ENCODE measurements around the gene MARCHF9. TPM values are rescaled to one million over a fixed set of nuclear protein-coding genes. Genes with fewer than 3 reads are reported as not detected.
A peak's percentile ranks its signal among the peaks of the same experiment; 100 is the strongest.
"Not testable (repeated sequence)": the region's sequence is repeated elsewhere in the genome, so short reads cannot be mapped to it uniquely, and the experiment has no call there.

Gene MARCHF9
- total and polyA plus RNA-seq, 2 donors (not counting 1 experiment from before 2014, with no cell fraction given), result 3.8 to 4.8 TPM

DNA sequence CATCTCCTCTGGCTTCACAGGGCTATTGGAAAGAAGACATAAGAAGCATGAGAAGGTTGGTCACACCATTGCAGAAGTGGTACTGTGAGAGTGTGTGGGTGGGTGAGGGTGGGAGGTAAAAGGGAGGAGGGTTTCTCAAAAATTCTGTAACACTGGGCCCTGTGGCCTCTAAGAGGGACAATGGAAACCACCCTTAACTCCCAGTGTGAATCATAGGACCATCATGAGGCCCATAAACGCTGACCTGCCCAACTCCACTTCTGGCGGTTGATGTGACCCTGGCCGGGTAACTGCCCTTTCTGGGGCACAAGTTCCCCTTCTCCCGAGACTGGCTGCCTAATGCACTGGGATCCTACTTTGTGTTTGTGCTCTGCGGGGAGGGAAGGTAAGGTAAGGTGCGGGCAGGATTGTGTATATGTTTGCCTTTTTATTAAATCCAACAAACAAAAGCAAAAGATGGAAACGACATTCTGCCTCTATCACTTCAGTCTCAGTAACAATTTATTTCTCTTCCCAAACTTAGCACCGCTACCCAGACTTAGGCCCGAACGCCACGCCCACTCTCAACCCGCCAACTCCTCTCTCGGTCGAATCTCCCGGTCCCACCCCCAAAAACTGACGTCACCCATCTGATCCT lies 16.5 kb downstream of the MARCHF9 start:
- H4K20me1 ChIP-seq (ENCODE audit: control insufficient read depth, extremely low read depth, insufficient read depth, low read length), result no peaks in the 10 kb centered on the region
- peak overlapping the region; percentile 98 for H2AFZ ChIP-seq (ENCODE audit: low read length)
- peak overlapping the region; percentile 89 to 98 (median 93) for H3K4me3 ChIP-seq (replicated peaks in 1 of 4; ENCODE audit: control extremely low read depth in 1 of 4, insufficient read depth in 1 of 4, low read depth in 3 of 4, low read length in 4 of 4)
- DNase-seq (ENCODE audit: low read depth in 2 of 2), result peak; percentile 90 to 92
- peaks cover 5% of the 10 kb centered on the region for H3K79me2 ChIP-seq (ENCODE audit: control insufficient read depth, insufficient read depth, low read length)
- H3K27me3 ChIP-seq (ENCODE audit: control insufficient read depth, insufficient read depth, low read length), result peaks cover 5% of the 10 kb centered on the region
- peak overlapping the region; percentile 99 for H3K4me2 ChIP-seq (ENCODE audit: extremely low read depth, insufficient read depth, low read length)
- peaks cover 11% of the 10 kb centered on the region for H3K36me3 ChIP-seq (ENCODE audit: control insufficient read depth, insufficient read depth, low read length)
- peaks cover 13% of the 10 kb centered on the region for H3K4me1 ChIP-seq (ENCODE audit: control insufficient read depth, extremely low read depth, insufficient read depth, low read length)
- TF ChIP-seq, protein P1, sequence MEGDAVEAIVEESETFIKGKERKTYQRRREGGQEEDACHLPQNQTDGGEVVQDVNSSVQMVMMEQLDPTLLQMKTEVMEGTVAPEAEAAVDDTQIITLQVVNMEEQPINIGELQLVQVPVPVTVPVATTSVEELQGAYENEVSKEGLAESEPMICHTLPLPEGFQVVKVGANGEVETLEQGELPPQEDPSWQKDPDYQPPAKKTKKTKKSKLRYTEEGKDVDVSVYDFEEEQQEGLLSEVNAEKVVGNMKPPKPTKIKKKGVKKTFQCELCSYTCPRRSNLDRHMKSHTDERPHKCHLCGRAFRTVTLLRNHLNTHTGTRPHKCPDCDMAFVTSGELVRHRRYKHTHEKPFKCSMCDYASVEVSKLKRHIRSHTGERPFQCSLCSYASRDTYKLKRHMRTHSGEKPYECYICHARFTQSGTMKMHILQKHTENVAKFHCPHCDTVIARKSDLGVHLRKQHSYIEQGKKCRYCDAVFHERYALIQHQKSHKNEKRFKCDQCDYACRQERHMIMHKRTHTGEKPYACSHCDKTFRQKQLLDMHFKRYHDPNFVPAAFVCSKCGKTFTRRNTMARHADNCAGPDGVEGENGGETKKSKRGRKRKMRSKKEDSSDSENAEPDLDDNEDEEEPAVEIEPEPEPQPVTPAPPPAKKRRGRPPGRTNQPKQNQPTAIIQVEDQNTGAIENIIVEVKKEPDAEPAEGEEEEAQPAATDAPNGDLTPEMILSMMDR (conservative IDR thresholded peaks at IDR 0.05 in 1 of 2, IDR thresholded peaks at IDR 0.05 in 1 of 2; ENCODE audit: low read depth in 1 of 2, low read length in 2 of 2), result no peak
- TF ChIP-seq EZH2 (IDR thresholded peaks at IDR 0.05; ENCODE audit: low read length, missing control alignments), result no peak
- H3K27ac ChIP-seq (ENCODE audit: insufficient read depth, low read length), result peak overlapping the region; percentile 99
- H3K9ac ChIP-seq (ENCODE audit: insufficient read depth, low read length), result peak overlapping the region; percentile 98
- H3K9me3 ChIP-seq (ENCODE audit: control insufficient read depth, insufficient read depth, low read depth, low read length), result no peaks in the 10 kb centered on the region

DNA sequence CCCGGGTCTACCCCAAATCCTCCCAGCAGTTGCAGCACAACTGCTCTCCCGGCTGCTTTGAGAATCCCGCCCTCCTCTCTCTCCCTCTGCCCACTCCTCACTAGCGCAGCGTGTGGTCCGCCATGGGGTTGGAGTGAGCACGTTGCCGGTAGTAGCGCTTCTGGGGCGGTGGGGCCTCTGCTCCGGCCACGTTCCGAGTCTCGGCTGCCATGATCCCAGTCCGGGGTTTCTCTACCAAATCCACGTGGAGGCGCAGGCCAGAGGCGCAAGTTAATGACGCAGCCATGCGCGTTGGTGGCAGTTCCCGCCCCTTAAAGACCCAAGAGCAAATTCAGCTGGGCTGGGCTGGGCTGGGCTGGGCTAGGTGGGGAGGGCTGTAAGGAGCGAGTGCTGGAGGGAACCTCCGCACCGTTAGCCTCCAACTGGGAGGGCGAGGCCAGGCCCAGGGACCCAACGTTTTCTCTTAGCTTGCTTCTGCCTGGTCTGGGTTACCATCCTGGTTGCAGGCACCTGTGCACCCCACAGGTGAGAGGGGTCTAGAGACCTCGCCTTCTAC lies 17.0 kb downstream of the MARCHF9 start, which contains the start of gene METTL1:
Gene METTL1 (minus strand): TSS at position 233 of the 556 bp plus-strand sequence. CDS start 22 bp downstream, at position 211.
- H3K4me1 ChIP-seq (ENCODE audit: control insufficient read depth, extremely low read depth, insufficient read depth, low read length), result peaks cover 7% of the 10 kb centered on the region
- peak within 1 kb of the TSS; percentile 89 to 98 (median 93) for H3K4me3 ChIP-seq (replicated peaks in 1 of 4; ENCODE audit: control extremely low read depth in 1 of 4, insufficient read depth in 1 of 4, low read depth in 3 of 4, low read length in 4 of 4)
- peak within 1 kb of the TSS; percentile 99 for H3K4me2 ChIP-seq (ENCODE audit: extremely low read depth, insufficient read depth, low read length)
- H3K9ac ChIP-seq (ENCODE audit: insufficient read depth, low read length), result peak within 1 kb of the TSS; percentile 98
- peaks cover 5% of the 10 kb centered on the region for H3K79me2 ChIP-seq (ENCODE audit: control insufficient read depth, insufficient read depth, low read length)
- no peaks in the 10 kb centered on the region for H3K9me3 ChIP-seq (ENCODE audit: control insufficient read depth, insufficient read depth, low read depth, low read length)
- no peaks in the 10 kb centered on the region for H3K27me3 ChIP-seq (ENCODE audit: control insufficient read depth, insufficient read depth, low read length)
- H4K20me1 ChIP-seq (ENCODE audit: control insufficient read depth, extremely low read depth, insufficient read depth, low read length), result no peaks in the 10 kb centered on the region
- H2AFZ ChIP-seq (ENCODE audit: low read length), result peak within 1 kb of the TSS; percentile 98
- DNase-seq (ENCODE audit: low read depth in 2 of 2), result peak; percentile 97
- TF ChIP-seq, protein P1 (conservative IDR thresholded peaks at IDR 0.05 in 1 of 2, IDR thresholded peaks at IDR 0.05 in 1 of 2; ENCODE audit: low read depth in 1 of 2, low read length in 2 of 2), result peak in 1 of 2 donors; percentile 2
- TF ChIP-seq EZH2 (IDR thresholded peaks at IDR 0.05; ENCODE audit: low read length, missing control alignments), result no peak
- peak within 1 kb of the TSS; percentile 99 for H3K27ac ChIP-seq (ENCODE audit: insufficient read depth, low read length)
- H3K36me3 ChIP-seq (ENCODE audit: control insufficient read depth, insufficient read depth, low read length), result peaks cover 11% of the 10 kb centered on the region

DNA sequence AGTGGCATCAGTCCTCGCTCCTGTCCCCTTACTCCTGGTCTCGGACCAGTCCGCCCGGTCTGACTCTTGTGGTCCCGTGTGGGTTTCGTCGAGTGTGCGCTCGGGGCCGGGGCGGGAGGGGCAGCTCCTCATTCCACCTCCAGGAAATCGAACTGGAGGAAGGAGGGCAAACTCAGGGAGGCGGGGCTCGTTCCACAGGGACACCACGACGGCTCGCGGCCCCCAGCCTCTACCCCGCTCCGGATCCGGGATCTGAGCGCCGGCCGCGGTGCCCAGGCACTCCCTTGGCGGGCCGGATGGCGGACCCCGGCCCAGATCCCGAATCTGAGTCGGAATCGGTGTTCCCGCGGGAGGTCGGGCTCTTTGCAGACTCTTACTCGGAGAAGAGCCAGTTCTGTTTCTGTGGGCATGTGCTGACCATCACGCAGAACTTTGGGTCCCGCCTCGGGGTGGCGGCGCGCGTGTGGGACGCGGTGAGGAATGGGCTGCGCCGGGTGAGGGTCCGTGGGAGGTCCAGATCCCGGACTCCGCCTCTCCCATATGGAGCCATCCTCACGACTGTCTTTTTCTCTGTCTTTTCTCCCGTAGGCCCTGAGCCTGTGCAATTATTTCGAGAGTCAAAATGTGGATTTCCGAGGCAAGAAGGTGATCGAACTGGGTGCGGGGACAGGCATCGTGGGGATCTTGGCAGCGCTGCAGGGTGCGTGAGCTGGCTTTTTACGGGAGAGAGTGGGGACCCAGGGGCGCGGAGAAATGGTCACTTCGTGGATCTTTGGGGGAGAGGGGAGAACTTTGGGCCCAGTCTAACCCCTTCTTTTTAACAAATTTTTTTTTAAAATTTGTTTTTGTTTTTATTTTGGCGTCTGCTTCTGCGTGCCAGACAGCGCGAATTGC lies 17.8 kb downstream of the MARCHF9 start, which contains the start of gene EEF1AKMT3:
Gene EEF1AKMT3 (plus strand): TSS at position 186 of the 894 bp plus-strand sequence. CDS start 111 bp downstream, at position 297.
- Histone ChIP-seq H3K27ac (ENCODE audit: insufficient read depth, low read length) (peak within 1 kb of the TSS; percentile 99), H3K27me3 (ENCODE audit: control insufficient read depth, insufficient read depth, low read length) (no peaks in the 10 kb centered on the region), H3K9me3 (ENCODE audit: control insufficient read depth, insufficient read depth, low read depth, low read length) (no peaks in the 10 kb centered on the region), H3K36me3 (ENCODE audit: control insufficient read depth, insufficient read depth, low read length) (peaks cover 11% of the 10 kb centered on the region), H3K79me2 (ENCODE audit: control insufficient read depth, insufficient read depth, low read length) (peaks cover 5% of the 10 kb centered on the region), H3K4me1 (ENCODE audit: control insufficient read depth, extremely low read depth, insufficient read depth, low read length) (peaks cover 7% of the 10 kb centered on the region), H3K4me2 (ENCODE audit: extremely low read depth, insufficient read depth, low read length) (peak within 1 kb of the TSS; percentile 99), H3K4me3 (replicated peaks in 1 of 4; ENCODE audit: control extremely low read depth in 1 of 4, insufficient read depth in 1 of 4, low read depth in 3 of 4, low read length in 4 of 4) (peak within 1 kb of the TSS; percentile 89 to 98 (median 93)), H3K9ac (ENCODE audit: insufficient read depth, low read length) (peak within 1 kb of the TSS; percentile 98), H4K20me1 (ENCODE audit: control insufficient read depth, extremely low read depth, insufficient read depth, low read length) (no peaks in the 10 kb centered on the region), H2AFZ (ENCODE audit: low read length) (peak within 1 kb of the TSS; percentile 98)
- DNase-seq (ENCODE audit: low read depth in 2 of 2), result peak; percentile 41 to 54
- no peak for TF ChIP-seq EZH2 (IDR thresholded peaks at IDR 0.05; ENCODE audit: low read length, missing control alignments)
- TF ChIP-seq, protein P1 (conservative IDR thresholded peaks at IDR 0.05 in 1 of 2, IDR thresholded peaks at IDR 0.05 in 1 of 2; ENCODE audit: low read depth in 1 of 2, low read length in 2 of 2), result peak in 1 of 2 donors; percentile 0

DNA sequence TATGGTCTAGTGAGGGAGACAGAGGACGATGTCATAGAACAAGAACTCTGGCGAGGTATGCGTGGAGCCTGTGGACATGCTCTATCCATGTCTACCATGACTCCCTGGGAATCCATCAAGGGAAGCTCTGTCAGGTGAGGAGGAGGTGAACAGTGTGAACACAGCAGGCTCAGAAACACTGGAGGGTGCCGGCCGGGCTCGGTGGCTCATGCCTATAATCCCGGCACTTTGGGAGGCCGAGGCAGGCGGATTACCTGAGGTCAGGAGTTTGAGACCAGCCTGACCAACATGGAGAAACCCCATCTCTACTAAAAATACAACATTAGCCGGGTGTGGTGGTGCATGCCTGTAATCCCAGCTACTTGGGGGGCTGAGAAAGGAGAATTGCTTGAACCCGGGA lies 19.7 kb downstream of the MARCHF9 start:
- not testable (repeated sequence) for H3K27me3 ChIP-seq (ENCODE audit: control insufficient read depth, insufficient read depth, low read length); H3K79me2 ChIP-seq (ENCODE audit: control insufficient read depth, insufficient read depth, low read length); H3K9ac ChIP-seq (ENCODE audit: insufficient read depth, low read length); H3K27ac ChIP-seq (ENCODE audit: insufficient read depth, low read length); H3K4me2 ChIP-seq (ENCODE audit: extremely low read depth, insufficient read depth, low read length); DNase-seq (ENCODE audit: low read depth in 2 of 2); H4K20me1 ChIP-seq (ENCODE audit: control insufficient read depth, extremely low read depth, insufficient read depth, low read length); H3K4me1 ChIP-seq (ENCODE audit: control insufficient read depth, extremely low read depth, insufficient read depth, low read length); H2AFZ ChIP-seq (ENCODE audit: low read length); H3K4me3 ChIP-seq (replicated peaks in 1 of 4; ENCODE audit: control extremely low read depth in 1 of 4, insufficient read depth in 1 of 4, low read depth in 3 of 4, low read length in 4 of 4); H3K36me3 ChIP-seq (ENCODE audit: control insufficient read depth, insufficient read depth, low read length); H3K9me3 ChIP-seq (ENCODE audit: control insufficient read depth, insufficient read depth, low read depth, low read length)

Data from fibroblast of lung (primary cell).